ENCODE measurements around the gene SUGCT.

SUGCT gene

GRCh38 chr7:40419806-40420205 is 285.0 kb downstream of the SUGCT start:
- ChIA-PET CTCF (interaction anchor here (0.8 kb wide), 1 partner anchor 9 kb away, joined by 3 read pairs; no protein-coding TSS in a partner anchor), POLR2A (no interaction called here)
- Histone ChIP-seq H3K27ac (ENCODE audit: extremely low read depth, low read depth, low read length) (no peak overlapping the region), H3K9me3 (ENCODE audit: control insufficient read depth, insufficient read depth, low read depth, low read length) (no peaks in the 10 kb centered on the region), H3K36me3 (ENCODE audit: control insufficient read depth in 2 of 2, insufficient read depth in 1 of 2, low read length in 2 of 2) (no peaks in the 10 kb centered on the region), H3K4me1 (ENCODE audit: control insufficient read depth, insufficient read depth, low read length) (no peaks in the 10 kb centered on the region), H3K4me3 (ENCODE audit: low read depth, low read length) (no peak overlapping the region)
- TF ChIP-seq ZNF37A (tag by site-specific recombination; IDR thresholded peaks at IDR 0.05): no peak
- no peak for TF ChIP-seq ZNF416 (tag by site-specific recombination; IDR thresholded peaks at IDR 0.05)
- TF ChIP-seq ZNF510 (tag by site-specific recombination; IDR thresholded peaks at IDR 0.05; ENCODE audit: insufficient replicate concordance): no peak
- no peak for TF ChIP-seq ZNF830 (tag by site-specific recombination; IDR thresholded peaks at IDR 0.05; ENCODE audit: low read depth)
- TF ChIP-seq PRDM2 (tag by site-specific recombination; IDR thresholded peaks at IDR 0.05; ENCODE audit: borderline replicate concordance): no peak
- TF ChIP-seq ZNF341 (tag by site-specific recombination; IDR thresholded peaks at IDR 0.05; ENCODE audit: low read depth): no peak
- TF ChIP-seq ZNF324 (tag by site-specific recombination; IDR thresholded peaks at IDR 0.05): no peak

GRCh38 chr7:40421433-40421832 is 286.6 kb downstream of the SUGCT start:
- Histone ChIP-seq H3K9me3 (ENCODE audit: control insufficient read depth, insufficient read depth, low read depth, low read length) (no peaks in the 10 kb centered on the region), H3K4me1 (ENCODE audit: control insufficient read depth, insufficient read depth, low read length) (no peaks in the 10 kb centered on the region), H3K36me3 (ENCODE audit: control insufficient read depth in 2 of 2, insufficient read depth in 1 of 2, low read length in 2 of 2) (no peaks in the 10 kb centered on the region), H3K4me3 (ENCODE audit: low read depth, low read length) (no peak overlapping the region), H3K27ac (ENCODE audit: extremely low read depth, low read depth, low read length) (no peak overlapping the region)
- CTCF ChIA-PET: interaction anchor here (0.6 to 1.5 kb wide), 2 partner anchors 14 to 469 kb away, joined by 3 read pairs; no protein-coding TSS in a partner anchor
- no peak for TF ChIP-seq ZFHX2 (tag by site-specific recombination; conservative IDR thresholded peaks at IDR 0.05)
- no peak for TF ChIP-seq ZNF777 (tag by site-specific recombination; IDR thresholded peaks at IDR 0.05; ENCODE audit: borderline replicate concordance)
- no peak for TF ChIP-seq MZF1 (tag by site-specific recombination; IDR thresholded peaks at IDR 0.05; ENCODE audit: borderline replicate concordance)
- no peak for TF ChIP-seq ZNF510 (tag by site-specific recombination; IDR thresholded peaks at IDR 0.05; ENCODE audit: insufficient replicate concordance)
- TF ChIP-seq HIC1 (tag by site-specific recombination; IDR thresholded peaks at IDR 0.05): no peak
- TF ChIP-seq ZNF24 (tag by site-specific recombination; IDR thresholded peaks at IDR 0.05): no peak
- TF ChIP-seq ZNF623 (tag by site-specific recombination; IDR thresholded peaks at IDR 0.05): no peak
- POLR2A ChIA-PET: no interaction called here

GRCh38 chr7:40425696-40426095 is 290.9 kb downstream of the SUGCT start:
- no peaks in the 10 kb centered on the region for H3K9me3 ChIP-seq (ENCODE audit: control insufficient read depth, insufficient read depth, low read depth, low read length)
- no peak overlapping the region for H3K27ac ChIP-seq (ENCODE audit: extremely low read depth, low read depth, low read length)
- H3K36me3 ChIP-seq (ENCODE audit: control insufficient read depth in 2 of 2, insufficient read depth in 1 of 2, low read length in 2 of 2): no peaks in the 10 kb centered on the region
- no peak overlapping the region for H3K4me3 ChIP-seq (ENCODE audit: low read depth, low read length)
- ChIA-PET CTCF (no interaction called here), POLR2A (no interaction called here)
- TF ChIP-seq ZNF10 (tag by site-specific recombination; IDR thresholded peaks at IDR 0.05) (no peak), ZBTB21 (tag by site-specific recombination; IDR thresholded peaks at IDR 0.05) (no peak), SETDB1 (IDR thresholded peaks at IDR 0.05; ENCODE audit: insufficient read length, low read length) (no peak)
- H3K4me1 ChIP-seq (ENCODE audit: control insufficient read depth, insufficient read depth, low read length): no peaks in the 10 kb centered on the region

All from HEK293 (cell line).